ENCODE measurements around the gene ANKS1A.

DNA sequence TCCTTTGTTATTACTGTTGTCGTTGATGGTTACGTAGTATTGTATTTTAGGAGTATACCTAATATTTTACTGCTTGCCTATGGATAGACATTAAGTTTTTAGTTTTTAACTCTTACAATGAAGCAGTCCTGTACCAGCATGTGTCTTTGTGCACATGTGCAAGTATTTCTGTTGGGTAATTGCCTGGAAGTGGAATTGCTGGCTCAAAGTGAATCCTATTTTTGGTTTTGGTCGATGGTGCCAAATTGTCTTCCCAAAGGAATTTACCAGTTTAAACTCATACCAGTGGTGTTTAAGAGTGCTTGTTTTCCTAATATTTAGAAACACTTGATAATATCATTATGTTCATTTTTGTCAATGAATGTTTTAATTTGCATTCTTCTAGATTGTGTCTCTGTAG, 75.5 kb downstream of the ANKS1A start:
- TF ChIP-seq POLR2A (IDR thresholded peaks at IDR 0.05; ENCODE audit: low read length): no peak
- TF ChIP-seq GATA1 (IDR thresholded peaks at IDR 0.05; ENCODE audit: low read depth, low read length): no peak
